OCI-LY7 (cell line): ENCODE measurements around the gene CCT7. TPM values are rescaled to one million over a fixed set of nuclear protein-coding genes. Genes with fewer than 3 reads are reported as not detected.

Source experiments
- BruUV-seq: library from RNA; stranded (reverse); fragments of 400-500 nt; replicated peaks from 2 replicates; lab custom pipeline; 2021; lab: Mats Ljungman, UMichigan
- CTCF ChIA-PET: fragments of 300-600 bp; sonication (Branson Sonifier 250); formaldehyde crosslinking; loops from one replicate; lab custom pipeline; 2022; ENCODE audit warnings: antibody characterized with exemption; ENCODE audit not compliant: unreplicated experiment; lab: Charles Lee
- POLR2A ChIA-PET: fragments of 300-600 bp; sonication (Branson Sonifier 250); formaldehyde crosslinking; loops from one replicate; lab custom pipeline; 2022; ENCODE audit warnings: antibody characterized with exemption; lab: Charles Lee
- DNase-seq: peaks from one replicate; pipeline ENCODE4 v3.0.0-alpha.2; 2015; ENCODE audit warnings: low spot score
- H2AFZ ChIP-seq: fragments of 200-600 bp; sonication (generic), shearing (Covaris generic); 2 replicates; pipeline ENCODE4 v1.6.1; 2014; ENCODE audit warnings: mild to moderate bottlenecking, antibody characterized with exemption, low read length, moderate library complexity
- H3K27ac ChIP-seq: fragments of 200-600 bp; sonication (generic); 2 replicates; pipeline ENCODE4 v1.5.1; 2014; ENCODE audit warnings: mixed run types, low read depth, mild to moderate bottlenecking, moderate library complexity, low read length, inconsistent platforms; ENCODE audit not compliant: poor library complexity, severe bottlenecking
- H3K36me3 ChIP-seq: fragments of 200-600 bp; sonication (generic); 2 replicates; pipeline ENCODE4 v1.6.1; 2014; ENCODE audit warnings: mild to moderate bottlenecking, antibody characterized with exemption, low read length, moderate library complexity, mixed read lengths; ENCODE audit not compliant: insufficient read depth
- H3K4me1 ChIP-seq: fragments of 200-600 bp; sonication (generic); 2 replicates; pipeline ENCODE4 v1.5.1; 2014; ENCODE audit warnings: mild to moderate bottlenecking, low read length; ENCODE audit not compliant: insufficient read depth, poor library complexity, severe bottlenecking
- H3K4me2 ChIP-seq: fragments of 200-600 bp; sonication (generic); 2 replicates; pipeline ENCODE4 v1.6.1; 2014; ENCODE audit warnings: mild to moderate bottlenecking, low read length
- H3K4me3 ChIP-seq: fragments of 200-600 bp; sonication (generic); 2 replicates; pipeline ENCODE4 v1.5.1; 2014; ENCODE audit warnings: mild to moderate bottlenecking, low read depth, low read length; ENCODE audit not compliant: poor library complexity, severe bottlenecking
- H3K79me2 ChIP-seq: fragments of 200-600 bp; sonication (generic); 2 replicates; pipeline ENCODE4 v1.6.1; 2016; ENCODE audit warnings: low read depth, mild to moderate bottlenecking, low read length, moderate library complexity, mixed read lengths; ENCODE audit not compliant: insufficient read depth
- H3K9me2 ChIP-seq: fragments of 200-600 bp; sonication (generic); 2 replicates; pipeline ENCODE4 v1.6.1; 2016; ENCODE audit warnings: mild to moderate bottlenecking, low read length, mixed read lengths; ENCODE audit not compliant: insufficient read depth
- H3K9me3 ChIP-seq: fragments of 200-600 bp; sonication (generic); 2 replicates; pipeline ENCODE4 v1.6.1; 2014; ENCODE audit warnings: mild to moderate bottlenecking, mixed run types, low read length, mixed read lengths
- H4K20me1 ChIP-seq: fragments of 200-600 bp; sonication (generic); 2 replicates; pipeline ENCODE4 v1.6.1; 2014; ENCODE audit warnings: mild to moderate bottlenecking, antibody characterized with exemption, low read length, moderate library complexity, mixed read lengths; ENCODE audit not compliant: insufficient read depth
- EZH2phosphoT487 ChIP-seq: fragments of 200-600 bp; sonication (generic); IDR thresholded peaks from 2 replicates; pipeline ENCODE4 v1.6.1; 2018; ENCODE audit warnings: low read depth, borderline replicate concordance, mild to moderate bottlenecking, mixed run types, antibody characterized with exemption, low read length, moderate library complexity, mixed read lengths
- intact Hi-C: fragments of 100-400 bp; cut with micrococcal nuclease; formaldehyde crosslinking; loops from one replicate; pipeline ENCODE4 v1.10.0; 2022; ENCODE audit not compliant: unreplicated experiment
- total RNA-seq, 2 experiments: library from RNA; depleted of rRNA in 1 of 2; stranded (reverse); fragments of >200 nt in 1 of 2; shearing (Covaris generic) in 1 of 2; gene quantifications; 2 replicates each; pipeline ENCODE4 v1.2.3, GENCODE V29; 2014 to 2022
- TF ChIP-seq, protein P1 (sequence below): fragments of 200-600 bp; sonication (generic); conservative IDR thresholded peaks from 2 replicates; pipeline ENCODE4 v1.5.1; 2014; ENCODE audit warnings: mild to moderate bottlenecking, antibody characterized with exemption, low read length, moderate library complexity, mixed read lengths

Gene CCT7
- total RNA-seq, 2 experiments from 2014 or later = 334 to 347 TPM

GRCh38 chr2:73239776-73240175 is 5.7 kb downstream of the CCT7 start:
- no peak for DNase-seq
- H3K4me3 ChIP-seq = no peak overlapping the region
- peaks cover 93% of the 10 kb centered on the region for H3K36me3 ChIP-seq
- peaks cover 83% of the 10 kb centered on the region for H3K79me2 ChIP-seq
- H3K4me1 ChIP-seq = peaks cover 24% of the 10 kb centered on the region
- H3K4me2 ChIP-seq = no peak overlapping the region
- no TSS peak for BruUV-seq
- TF ChIP-seq, protein P1, sequence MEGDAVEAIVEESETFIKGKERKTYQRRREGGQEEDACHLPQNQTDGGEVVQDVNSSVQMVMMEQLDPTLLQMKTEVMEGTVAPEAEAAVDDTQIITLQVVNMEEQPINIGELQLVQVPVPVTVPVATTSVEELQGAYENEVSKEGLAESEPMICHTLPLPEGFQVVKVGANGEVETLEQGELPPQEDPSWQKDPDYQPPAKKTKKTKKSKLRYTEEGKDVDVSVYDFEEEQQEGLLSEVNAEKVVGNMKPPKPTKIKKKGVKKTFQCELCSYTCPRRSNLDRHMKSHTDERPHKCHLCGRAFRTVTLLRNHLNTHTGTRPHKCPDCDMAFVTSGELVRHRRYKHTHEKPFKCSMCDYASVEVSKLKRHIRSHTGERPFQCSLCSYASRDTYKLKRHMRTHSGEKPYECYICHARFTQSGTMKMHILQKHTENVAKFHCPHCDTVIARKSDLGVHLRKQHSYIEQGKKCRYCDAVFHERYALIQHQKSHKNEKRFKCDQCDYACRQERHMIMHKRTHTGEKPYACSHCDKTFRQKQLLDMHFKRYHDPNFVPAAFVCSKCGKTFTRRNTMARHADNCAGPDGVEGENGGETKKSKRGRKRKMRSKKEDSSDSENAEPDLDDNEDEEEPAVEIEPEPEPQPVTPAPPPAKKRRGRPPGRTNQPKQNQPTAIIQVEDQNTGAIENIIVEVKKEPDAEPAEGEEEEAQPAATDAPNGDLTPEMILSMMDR = no peak
- no peak for TF ChIP-seq EZH2phosphoT487
- intact Hi-C loops = no loop called here
- no peak overlapping the region for H2AFZ ChIP-seq
- peaks cover 46% of the 10 kb centered on the region for H4K20me1 ChIP-seq
- H3K9me2 ChIP-seq = no peaks in the 10 kb centered on the region
- CTCF ChIA-PET = no interaction called here
- POLR2A ChIA-PET = interaction anchor here (1.7 kb wide), 1 partner anchor 11 kb away, joined by 7 read pairs; no protein-coding TSS in a partner anchor
- no peak overlapping the region for H3K27ac ChIP-seq
- H3K9me3 ChIP-seq = no peaks in the 10 kb centered on the region

DNA sequence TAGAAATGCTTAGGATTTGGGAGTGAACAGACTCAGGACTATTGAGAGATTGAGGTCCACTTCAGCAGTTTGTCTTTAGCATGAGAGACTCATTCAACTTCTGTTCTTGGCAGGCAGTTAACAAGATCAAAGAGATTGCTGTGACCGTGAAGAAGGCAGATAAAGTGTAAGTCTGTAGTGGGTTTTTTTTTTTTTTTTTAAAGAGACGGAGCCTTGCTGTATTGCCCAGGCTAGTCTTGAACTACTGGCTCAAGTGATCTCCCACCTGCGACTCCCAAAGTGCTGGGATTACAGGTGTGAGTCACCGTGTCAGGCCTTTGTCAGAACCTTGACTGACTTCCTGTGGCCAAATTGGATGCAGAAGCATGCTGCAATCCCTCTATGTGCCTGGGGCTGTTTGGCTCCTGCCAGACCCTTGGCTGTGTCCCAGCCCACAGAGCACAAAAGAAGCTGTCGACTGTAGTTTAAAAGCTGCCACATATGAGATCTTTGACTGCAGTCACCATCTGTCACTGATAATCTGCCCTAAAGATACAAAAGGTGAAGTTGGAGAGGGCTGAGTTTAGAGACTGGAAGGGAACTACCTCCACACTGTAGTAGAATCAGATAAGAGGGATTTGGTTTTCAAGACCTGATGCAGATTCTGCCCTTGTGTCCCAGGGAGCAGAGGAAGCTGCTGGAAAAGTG is 9.9 kb downstream of the CCT7 start:
- intact Hi-C loops = no loop called here
- peaks cover 98% of the 10 kb centered on the region for H3K36me3 ChIP-seq
- H3K4me2 ChIP-seq = no peak overlapping the region
- H3K79me2 ChIP-seq = peaks cover 40% of the 10 kb centered on the region
- no peaks in the 10 kb centered on the region for H3K4me1 ChIP-seq
- no peak overlapping the region for H3K27ac ChIP-seq
- H4K20me1 ChIP-seq = peaks cover 27% of the 10 kb centered on the region
- H3K9me3 ChIP-seq = no peaks in the 10 kb centered on the region
- ChIA-PET CTCF (no interaction called here), POLR2A (interaction anchor here (1.3 to 1.5 kb wide), 2 partner anchors 11 to 29 kb away, joined by 3 to 7 read pairs; partner anchors contain the start of gene PRADC1)
- BruUV-seq = no TSS peak
- DNase-seq = no peak
- no peak overlapping the region for H3K4me3 ChIP-seq
- no peaks in the 10 kb centered on the region for H3K9me2 ChIP-seq
- TF ChIP-seq EZH2phosphoT487 = no peak
- TF ChIP-seq, protein P1 = no peak
- no peak overlapping the region for H2AFZ ChIP-seq

GRCh38 chr2:73244580-73244979 is 10.5 kb downstream of the CCT7 start:
- peaks cover 27% of the 10 kb centered on the region; the same call in 1 of the 2 replicates for H4K20me1 ChIP-seq
- H3K4me3 ChIP-seq = no peak overlapping the region
- no peak for TF ChIP-seq EZH2phosphoT487
- TF ChIP-seq, protein P1 = no peak
- no peak overlapping the region for H2AFZ ChIP-seq
- ChIA-PET CTCF (no interaction called here), POLR2A (interaction anchor here (1.5 kb wide), 1 partner anchor 12 kb away, joined by 7 read pairs; the partner anchor contains the start of gene PRADC1)
- H3K4me1 ChIP-seq = no peaks in the 10 kb centered on the region
- H3K9me2 ChIP-seq = no peaks in the 10 kb centered on the region
- no TSS peak for BruUV-seq
- no peak overlapping the region for H3K27ac ChIP-seq
- no peak overlapping the region for H3K4me2 ChIP-seq
- H3K9me3 ChIP-seq = no peaks in the 10 kb centered on the region
- no peak for DNase-seq
- intact Hi-C loops = no loop called here
- peaks cover 98% of the 10 kb centered on the region for H3K36me3 ChIP-seq
- H3K79me2 ChIP-seq = peaks cover 35% of the 10 kb centered on the region
